Caco-2 (cell line): ENCODE data around the gene CARD9. TPM values are rescaled to one million over a fixed set of nuclear protein-coding genes. Genes with fewer than 3 reads are reported as not detected.

Source experiments
- BruUV-seq: library from RNA; stranded (reverse); fragments of 400-500 nt; replicated peaks from 2 replicates; lab custom pipeline; 2021; lab: Mats Ljungman, UMichigan
- CTCF ChIA-PET: fragments of 300-600 bp; sonication (Branson Sonifier 250); formaldehyde crosslinking; loops from one replicate; lab custom pipeline; 2022; ENCODE audit warnings: antibody characterized with exemption; lab: Charles Lee
- POLR2A ChIA-PET: fragments of 300-600 bp; sonication (Branson Sonifier 250); formaldehyde crosslinking; loops from one replicate; lab custom pipeline; 2022; ENCODE audit warnings: antibody characterized with exemption; lab: Charles Lee
- DNase-seq, 2 experiments: peaks; one replicate each; pipeline versions ENCODE4 v3.0.0 to v3.0.0-alpha.2; 2020 to 2022
- H3K27me3 ChIP-seq: replicated peaks from 2 replicates; pipeline ENCODE4 v1.6.0; 2011; ENCODE audit warnings: low read length; ENCODE audit not compliant: control insufficient read depth, insufficient read depth
- H3K36me3 ChIP-seq: 2 replicates; pipeline ENCODE4 v1.5.1; 2011; ENCODE audit warnings: low read length; ENCODE audit not compliant: control insufficient read depth, insufficient read depth
- H3K4me1 ChIP-seq: fragments of 250-450 bp; sonication (Bioruptor Pico); 2 replicates; pipeline ENCODE4 v1.5.1; 2020; ENCODE audit warnings: mild to moderate bottlenecking
- H3K4me3 ChIP-seq: 2 replicates; pipeline ENCODE4 v1.5.1; 2011; ENCODE audit warnings: low read depth, mild to moderate bottlenecking, control low read depth, low read length
- H3K9me3 ChIP-seq: fragments of 250-450 bp; sonication (Bioruptor Pico); 2 replicates; pipeline ENCODE4 v1.5.1; 2020; ENCODE audit warnings: mild to moderate bottlenecking, moderate library complexity
- H3K27ac Mint-ChIP-seq: one replicate; pipeline ENCODE4 v1.8.0; 2022; ENCODE audit warnings: mixed read lengths; ENCODE audit not compliant: unreplicated experiment
- H3K27me3 Mint-ChIP-seq: one replicate; pipeline ENCODE4 v1.8.0; 2022; ENCODE audit warnings: mixed read lengths; ENCODE audit not compliant: insufficient read depth, unreplicated experiment
- H3K36me3 Mint-ChIP-seq: one replicate; pipeline ENCODE4 v1.8.0; 2022; ENCODE audit warnings: mild to moderate bottlenecking, mixed read lengths; ENCODE audit not compliant: insufficient read depth, unreplicated experiment
- H3K4me1 Mint-ChIP-seq: one replicate; pipeline ENCODE4 v1.8.0; 2022; ENCODE audit warnings: low read depth, mixed read lengths; ENCODE audit not compliant: unreplicated experiment
- H3K4me3 Mint-ChIP-seq: one replicate; pipeline ENCODE4 v1.8.0; 2022; ENCODE audit warnings: mild to moderate bottlenecking, moderate library complexity, mixed read lengths; ENCODE audit not compliant: unreplicated experiment
- H3K9me3 Mint-ChIP-seq: one replicate; pipeline ENCODE4 v1.8.0; 2022; ENCODE audit warnings: mixed read lengths; ENCODE audit not compliant: unreplicated experiment
- CTCF ChIP-seq, 2 experiments: fragments of 200-600 bp in 1 of 2; IDR thresholded peaks; 1 replicate in 1 of 2; 2 replicates in 1 of 2; pipeline versions ENCODE4 v1.5.1 to v1.8.0; 2011 to 2022; ENCODE audit warnings: antibody characterized with exemption in 1 of 2, control low read depth in 1 of 2, inconsistent platforms in 1 of 2, low read depth in 1 of 2, low read length in 1 of 2, mild to moderate bottlenecking in 1 of 2, moderate library complexity in 1 of 2; ENCODE audit not compliant: insufficient read depth in 1 of 2, severe bottlenecking in 1 of 2, unreplicated experiment in 1 of 2
- intact Hi-C: fragments of 100-400 bp; cut with micrococcal nuclease; formaldehyde crosslinking; loops from one replicate; pipeline ENCODE4 v1.10.0; 2022; ENCODE audit not compliant: unreplicated experiment
- total RNA-seq: library from RNA; stranded (reverse); gene quantifications from 2 replicates; pipeline ENCODE4 v1.2.3, GENCODE V29; 2022

The CARD9 gene
- total RNA-seq, 1 experiment from 2014 or later, result 1.7 TPM

GRCh38 chr9:136340356-136341041 is 33.0 kb downstream of the CARD9 start:
- intact Hi-C loops, result no loop called here
- no peaks in the 10 kb centered on the region; the same call in 1 of the 2 replicates for H3K36me3 ChIP-seq
- H3K27me3 ChIP-seq, result no peaks in the 10 kb centered on the region
- ChIA-PET POLR2A (no interaction called here), CTCF (interaction anchor here (0.6 kb wide), 1 partner anchor 23 kb away, joined by 3 read pairs; no protein-coding TSS in a partner anchor)
- H3K4me3 Mint-ChIP-seq, result no peak overlapping the region
- H3K27ac Mint-ChIP-seq, result no peak overlapping the region
- H3K9me3 Mint-ChIP-seq, result no peaks in the 10 kb centered on the region
- H3K4me1 ChIP-seq, result peaks cover 7% of the 10 kb centered on the region; the same call in 1 of the 2 replicates
- BruUV-seq, result no TSS peak
- H3K4me3 ChIP-seq, result no peak overlapping the region
- peaks cover 24% of the 10 kb centered on the region for H3K36me3 Mint-ChIP-seq
- no peaks in the 10 kb centered on the region for H3K9me3 ChIP-seq
- no peaks in the 10 kb centered on the region for H3K4me1 Mint-ChIP-seq
- no peak for TF ChIP-seq CTCF (IDR thresholded peaks at IDR 0.05; ENCODE audit: insufficient read depth in 1 of 2, low read depth in 1 of 2, low read length in 1 of 2, severe bottlenecking in 1 of 2, unreplicated experiment in 1 of 2)
- H3K27me3 Mint-ChIP-seq, result no peaks in the 10 kb centered on the region
- DNase-seq, result no peak

- no peaks in the 10 kb centered on the region for H3K27me3 ChIP-seq
- no peaks in the 10 kb centered on the region for H3K9me3 ChIP-seq
- POLR2A ChIA-PET, result no interaction called here
- Mint-ChIP-seq H3K27me3 (no peaks in the 10 kb centered on the region), H3K9me3 (no peaks in the 10 kb centered on the region), H3K4me1 (no peaks in the 10 kb centered on the region), H3K36me3 (peaks cover 19% of the 10 kb centered on the region), H3K4me3 (no peak overlapping the region), H3K27ac (no peak overlapping the region)
- 0 out of 2 replicates have a peak, but pooled peaks cover under 1% of the 10 kb centered on the region for H3K4me1 ChIP-seq
- TF ChIP-seq CTCF (IDR thresholded peaks at IDR 0.05; ENCODE audit: insufficient read depth in 1 of 2, low read depth in 1 of 2, low read length in 1 of 2, severe bottlenecking in 1 of 2, unreplicated experiment in 1 of 2), result no peak
- DNase-seq, result no peak
- CTCF ChIA-PET, result interaction anchor here (0.7 kb wide), 1 partner anchor 23 kb away, joined by 4 read pairs; the partner anchor contains the start of gene DNLZ
- no peaks in the 10 kb centered on the region; the same call in 1 of the 2 replicates for H3K36me3 ChIP-seq
- no TSS peak for BruUV-seq
- H3K4me3 ChIP-seq, result no peak overlapping the region
- intact Hi-C loops, result no loop called here
These were observed 33.5 kb downstream of the CARD9 start for GRCh38 chr9:136339958-136340310.

DNA sequence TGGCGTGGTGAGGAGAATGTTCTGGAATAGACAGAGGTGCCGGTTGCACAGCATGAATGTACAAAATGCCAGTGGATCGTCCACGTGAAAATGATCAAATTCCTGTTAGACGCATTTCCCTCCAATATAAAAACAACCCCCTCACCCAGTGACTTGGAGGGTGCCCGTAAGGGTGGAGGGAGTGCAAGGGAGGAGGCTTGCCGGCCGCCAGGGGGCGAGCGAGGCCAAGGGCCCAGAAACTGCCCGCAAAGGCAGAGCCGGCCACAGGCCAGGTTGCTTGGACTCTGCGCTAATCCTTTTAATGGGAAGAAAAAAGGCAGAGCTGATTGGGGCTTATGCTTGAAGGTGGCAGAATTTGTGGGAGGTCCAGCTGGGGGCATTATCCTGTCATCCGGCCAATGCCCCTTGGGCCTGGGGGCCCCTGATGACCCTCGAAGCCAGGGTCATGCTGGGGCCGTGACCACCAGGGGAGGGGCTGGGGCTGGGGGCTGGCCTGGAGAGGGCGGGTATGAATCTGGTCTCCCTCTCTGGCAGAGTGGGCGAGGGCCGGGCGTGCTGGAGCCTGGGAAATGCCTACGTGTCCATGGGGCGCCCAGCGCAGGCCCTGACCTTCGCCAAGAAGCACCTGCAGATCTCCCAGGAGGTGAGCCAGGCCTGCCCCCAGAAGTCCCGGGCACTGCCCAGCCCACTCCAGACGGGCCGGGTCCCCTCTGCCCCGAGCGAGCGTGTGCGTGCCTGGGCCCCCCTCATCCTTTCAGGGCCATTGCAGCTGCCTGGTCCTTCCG is 34.1 kb downstream of the CARD9 start:
- Histone ChIP-seq H3K27me3 (no peaks in the 10 kb centered on the region), H3K36me3 (no peaks in the 10 kb centered on the region; the same call in 1 of the 2 replicates), H3K4me1 (no peaks in the 10 kb centered on the region), H3K4me3 (no peak overlapping the region), H3K9me3 (no peaks in the 10 kb centered on the region)
- TF ChIP-seq CTCF (IDR thresholded peaks at IDR 0.05; ENCODE audit: insufficient read depth in 1 of 2, low read depth in 1 of 2, low read length in 1 of 2, severe bottlenecking in 1 of 2, unreplicated experiment in 1 of 2), result peak; percentile 84 to 87
- intact Hi-C loops, result no loop called here
- H3K27ac Mint-ChIP-seq, result peak overlapping the region; percentile 35
- H3K36me3 Mint-ChIP-seq, result peaks cover 13% of the 10 kb centered on the region
- BruUV-seq, result no TSS peak
- no peaks in the 10 kb centered on the region for H3K9me3 Mint-ChIP-seq
- no peaks in the 10 kb centered on the region for H3K4me1 Mint-ChIP-seq
- peak in 1 of 2 experiments; percentile 74 for DNase-seq
- POLR2A ChIA-PET, result no interaction called here
- no peak overlapping the region for H3K4me3 Mint-ChIP-seq
- H3K27me3 Mint-ChIP-seq, result no peaks in the 10 kb centered on the region
- CTCF ChIA-PET, result interaction anchor here (0.7 kb wide), 1 partner anchor 24 kb away, joined by 4 read pairs; the partner anchor contains the start of gene DNLZ
